Choroid plexus epithelial cell (primary cell): ENCODE results near the gene THOC1.

Experiments
- DNase-seq: peaks from one replicate; pipeline ENCODE4 v3.0.0-alpha.2; 2010; ENCODE audit warnings: low read depth
- H3K4me3 ChIP-seq: 2 replicates; pipeline ENCODE4 v1.5.1; 2011; ENCODE audit warnings: low read depth, mild to moderate bottlenecking, control low read depth, low read length, moderate library complexity
- TF ChIP-seq, protein P1 (sequence below): conservative IDR thresholded peaks from 2 replicates; pipeline ENCODE4 v1.5.1; 2011; ENCODE audit warnings: low read depth, mild to moderate bottlenecking, control low read depth, inconsistent platforms, low read length, moderate library complexity

THOC1 gene

GRCh38 chr18:245282-245847 is 22.5 kb downstream of the THOC1 start:
- TF ChIP-seq, protein P1, sequence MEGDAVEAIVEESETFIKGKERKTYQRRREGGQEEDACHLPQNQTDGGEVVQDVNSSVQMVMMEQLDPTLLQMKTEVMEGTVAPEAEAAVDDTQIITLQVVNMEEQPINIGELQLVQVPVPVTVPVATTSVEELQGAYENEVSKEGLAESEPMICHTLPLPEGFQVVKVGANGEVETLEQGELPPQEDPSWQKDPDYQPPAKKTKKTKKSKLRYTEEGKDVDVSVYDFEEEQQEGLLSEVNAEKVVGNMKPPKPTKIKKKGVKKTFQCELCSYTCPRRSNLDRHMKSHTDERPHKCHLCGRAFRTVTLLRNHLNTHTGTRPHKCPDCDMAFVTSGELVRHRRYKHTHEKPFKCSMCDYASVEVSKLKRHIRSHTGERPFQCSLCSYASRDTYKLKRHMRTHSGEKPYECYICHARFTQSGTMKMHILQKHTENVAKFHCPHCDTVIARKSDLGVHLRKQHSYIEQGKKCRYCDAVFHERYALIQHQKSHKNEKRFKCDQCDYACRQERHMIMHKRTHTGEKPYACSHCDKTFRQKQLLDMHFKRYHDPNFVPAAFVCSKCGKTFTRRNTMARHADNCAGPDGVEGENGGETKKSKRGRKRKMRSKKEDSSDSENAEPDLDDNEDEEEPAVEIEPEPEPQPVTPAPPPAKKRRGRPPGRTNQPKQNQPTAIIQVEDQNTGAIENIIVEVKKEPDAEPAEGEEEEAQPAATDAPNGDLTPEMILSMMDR: no peak
- H3K4me3 ChIP-seq: no peak overlapping the region
- no peak for DNase-seq

- DNase-seq: peak; percentile 12
- no peak overlapping the region for H3K4me3 ChIP-seq
- TF ChIP-seq, protein P1: no peak
Measured at GRCh38 chr18:240175-240574, 27.7 kb downstream of the THOC1 start.

- TF ChIP-seq, protein P1: no peak
- DNase-seq: no peak
- no peak overlapping the region for H3K4me3 ChIP-seq
Measured at GRCh38 chr18:231563-231962, 36.3 kb downstream of the THOC1 start.

GRCh38 chr18:228586-228985 is 39.3 kb downstream of the THOC1 start:
- DNase-seq: no peak
- TF ChIP-seq, protein P1: no peak
- H3K4me3 ChIP-seq: no peak overlapping the region

DNA sequence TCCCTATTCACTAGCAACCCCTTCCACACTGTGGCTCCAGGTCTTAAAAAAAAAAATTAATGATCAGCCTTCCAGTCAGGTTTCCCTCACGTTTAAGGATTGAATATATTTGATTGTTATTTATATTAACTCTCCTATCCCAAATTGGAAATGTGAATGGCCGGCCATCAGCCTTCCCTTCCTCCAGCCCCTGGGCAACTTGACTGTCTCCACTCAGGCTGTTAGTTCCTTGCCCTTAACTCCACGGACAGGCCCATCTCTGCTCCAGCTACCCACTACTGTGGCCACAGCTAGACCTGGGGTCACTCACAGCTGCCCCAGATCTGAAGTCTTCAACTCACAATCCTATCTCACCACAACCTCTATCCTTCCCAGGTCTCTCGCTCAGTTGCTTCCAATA is 39.9 kb downstream of the THOC1 start:
- TF ChIP-seq, protein P1: no peak
- no peak for DNase-seq
- no peak overlapping the region for H3K4me3 ChIP-seq

DNA sequence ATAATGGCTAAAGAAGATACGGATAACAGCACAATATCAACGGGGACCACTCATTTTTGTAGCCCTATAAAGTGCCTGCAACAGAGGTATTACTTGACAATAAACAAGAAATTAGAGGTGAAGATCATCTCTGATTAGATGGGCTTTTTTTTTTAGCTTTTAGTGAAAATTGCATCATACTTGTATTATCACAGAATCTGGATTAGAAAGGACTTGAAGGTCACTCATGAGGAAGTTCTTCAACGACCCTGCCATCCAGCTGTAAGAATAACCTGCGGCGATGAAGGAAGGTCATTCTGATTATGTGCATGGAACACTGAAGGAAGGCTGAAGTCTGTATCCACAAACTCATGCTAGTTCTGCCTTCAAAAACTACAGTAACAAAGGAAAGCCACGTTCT is 40.5 kb downstream of the THOC1 start:
- no peak overlapping the region for H3K4me3 ChIP-seq
- TF ChIP-seq, protein P1: no peak
- DNase-seq: no peak

GRCh38 chr18:225745-226144 is 42.1 kb downstream of the THOC1 start:
- TF ChIP-seq, protein P1: no peak
- H3K4me3 ChIP-seq: no peak overlapping the region
- no peak for DNase-seq
